Type B pancreatic cell (in vitro differentiated cells): ENCODE data around the gene CROCC2. TPM values are rescaled to one million over a fixed set of nuclear protein-coding genes. Genes with fewer than 3 reads are reported as not detected.

Source experiments
- DNase-seq: peaks from one replicate; pipeline ENCODE4 v3.0.0; 2021; ENCODE audit warnings: mixed read lengths; ENCODE audit not compliant: unreplicated experiment; ENCODE audit errors: extremely low spot score
- H3K27ac Mint-ChIP-seq: 2 replicates; pipeline ENCODE4 v1.8.0; 2021; ENCODE audit warnings: mild to moderate bottlenecking, mixed read lengths
- H3K27me3 Mint-ChIP-seq: 2 replicates; pipeline ENCODE4 v1.8.0; 2021; ENCODE audit warnings: mixed read lengths
- H3K36me3 Mint-ChIP-seq: 2 replicates; pipeline ENCODE4 v1.8.0; 2021; ENCODE audit warnings: mixed read lengths
- H3K4me1 Mint-ChIP-seq: one replicate; pipeline ENCODE4 v1.8.0; 2021; ENCODE audit warnings: mixed read lengths; ENCODE audit not compliant: unreplicated experiment
- H3K4me3 Mint-ChIP-seq: 2 replicates; pipeline ENCODE4 v1.8.0; 2021; ENCODE audit warnings: mild to moderate bottlenecking, mixed read lengths
- H3K9me3 Mint-ChIP-seq: 2 replicates; pipeline ENCODE4 v1.8.0; 2021; ENCODE audit warnings: mixed read lengths
- total RNA-seq: library from RNA; stranded (reverse); gene quantifications from 2 replicates; pipeline ENCODE4 v1.2.1, GENCODE V29; 2021; ENCODE audit warnings: low replicate concordance
- TF ChIP-seq, protein P1 (sequence below): fragments of 200-600 bp; sonication (generic); conservative IDR thresholded peaks from 2 replicates; pipeline ENCODE4 v1.5.0; 2021; ENCODE audit warnings: antibody characterized with exemption, mild to moderate bottlenecking

Gene CROCC2
- total RNA-seq, 1 donor from 2014 or later = 0.68 TPM

DNA sequence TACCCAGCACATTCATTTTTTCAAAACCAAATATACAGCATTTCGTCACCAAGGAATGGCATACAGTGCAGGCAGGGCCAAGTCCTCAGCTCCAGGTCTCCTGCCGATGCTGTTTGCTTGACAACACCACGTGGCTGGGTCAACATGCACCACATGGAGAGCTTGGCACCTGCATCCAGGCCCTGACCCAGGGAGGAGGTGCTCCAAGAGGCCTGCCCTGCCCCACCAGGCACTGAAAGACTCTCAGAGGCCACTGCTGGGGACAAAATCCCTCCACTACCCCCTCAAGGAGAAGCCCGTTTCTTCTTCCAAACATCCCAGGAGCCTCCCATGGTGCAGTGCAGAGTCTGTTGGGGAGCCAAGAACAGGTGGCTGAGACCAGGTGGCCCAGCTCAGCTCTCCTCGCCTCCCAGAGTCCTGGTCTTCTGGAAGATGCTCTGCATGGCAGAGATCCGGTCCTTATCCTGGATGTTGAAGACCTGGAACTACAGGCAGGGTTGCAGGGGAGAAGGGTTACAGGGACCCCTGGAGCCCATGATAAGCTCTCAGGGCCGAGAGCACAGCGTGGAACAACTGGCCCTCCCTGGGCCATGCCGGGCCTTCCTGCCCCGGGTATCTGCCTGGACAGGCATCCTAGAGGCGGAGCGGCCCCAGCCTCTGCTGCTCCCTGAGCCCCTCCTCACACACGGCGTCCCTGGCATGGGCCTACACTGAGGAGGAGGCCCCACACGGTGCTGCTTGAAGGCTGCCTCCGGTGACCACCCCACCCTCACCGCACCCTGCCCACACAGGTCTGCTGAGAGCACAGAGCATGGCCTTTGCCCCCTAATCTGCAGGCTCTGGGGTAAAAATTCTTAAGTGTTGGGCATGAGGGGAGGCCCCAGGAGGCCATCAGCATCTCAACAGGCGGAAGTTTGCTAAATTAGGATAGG lies 19.2 kb upstream of the CROCC2 start:
- Mint-ChIP-seq H3K36me3 (peaks cover 5% of the 10 kb centered on the region), H3K27me3 (no peaks in the 10 kb centered on the region), H3K9me3 (no peaks in the 10 kb centered on the region), H3K4me1 (peaks cover 5% of the 10 kb centered on the region), H3K4me3 (no peak overlapping the region), H3K27ac (no peak overlapping the region)
- no peak for DNase-seq
- TF ChIP-seq, protein P1, sequence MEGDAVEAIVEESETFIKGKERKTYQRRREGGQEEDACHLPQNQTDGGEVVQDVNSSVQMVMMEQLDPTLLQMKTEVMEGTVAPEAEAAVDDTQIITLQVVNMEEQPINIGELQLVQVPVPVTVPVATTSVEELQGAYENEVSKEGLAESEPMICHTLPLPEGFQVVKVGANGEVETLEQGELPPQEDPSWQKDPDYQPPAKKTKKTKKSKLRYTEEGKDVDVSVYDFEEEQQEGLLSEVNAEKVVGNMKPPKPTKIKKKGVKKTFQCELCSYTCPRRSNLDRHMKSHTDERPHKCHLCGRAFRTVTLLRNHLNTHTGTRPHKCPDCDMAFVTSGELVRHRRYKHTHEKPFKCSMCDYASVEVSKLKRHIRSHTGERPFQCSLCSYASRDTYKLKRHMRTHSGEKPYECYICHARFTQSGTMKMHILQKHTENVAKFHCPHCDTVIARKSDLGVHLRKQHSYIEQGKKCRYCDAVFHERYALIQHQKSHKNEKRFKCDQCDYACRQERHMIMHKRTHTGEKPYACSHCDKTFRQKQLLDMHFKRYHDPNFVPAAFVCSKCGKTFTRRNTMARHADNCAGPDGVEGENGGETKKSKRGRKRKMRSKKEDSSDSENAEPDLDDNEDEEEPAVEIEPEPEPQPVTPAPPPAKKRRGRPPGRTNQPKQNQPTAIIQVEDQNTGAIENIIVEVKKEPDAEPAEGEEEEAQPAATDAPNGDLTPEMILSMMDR = no peak

DNA sequence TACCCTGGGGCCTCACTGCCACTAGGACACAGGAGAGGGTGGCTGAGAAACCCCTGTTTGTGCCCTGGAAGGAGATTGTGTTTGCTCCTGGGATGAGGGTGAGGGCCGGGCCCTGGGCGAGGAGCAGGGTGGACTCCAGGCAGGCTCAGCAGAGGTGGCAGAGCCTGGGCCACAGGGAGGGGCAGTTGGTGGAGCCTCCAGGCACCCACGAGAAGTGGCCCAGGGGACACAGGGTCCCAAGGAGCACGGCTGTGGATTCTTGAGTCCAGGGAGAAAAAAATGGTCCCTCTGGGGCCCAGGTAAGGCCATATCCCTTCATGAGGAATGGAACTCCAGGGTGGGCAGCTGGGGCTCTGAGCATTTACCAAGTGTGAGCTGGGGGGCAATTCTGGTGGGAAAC lies 18.5 kb upstream of the CROCC2 start:
- H3K4me3 Mint-ChIP-seq = no peak overlapping the region
- no peak for DNase-seq
- no peaks in the 10 kb centered on the region for H3K27me3 Mint-ChIP-seq
- H3K27ac Mint-ChIP-seq = no peak overlapping the region
- TF ChIP-seq, protein P1 = no peak
- peaks cover 5% of the 10 kb centered on the region for H3K4me1 Mint-ChIP-seq
- H3K36me3 Mint-ChIP-seq = peaks cover 5% of the 10 kb centered on the region
- no peaks in the 10 kb centered on the region for H3K9me3 Mint-ChIP-seq

DNA sequence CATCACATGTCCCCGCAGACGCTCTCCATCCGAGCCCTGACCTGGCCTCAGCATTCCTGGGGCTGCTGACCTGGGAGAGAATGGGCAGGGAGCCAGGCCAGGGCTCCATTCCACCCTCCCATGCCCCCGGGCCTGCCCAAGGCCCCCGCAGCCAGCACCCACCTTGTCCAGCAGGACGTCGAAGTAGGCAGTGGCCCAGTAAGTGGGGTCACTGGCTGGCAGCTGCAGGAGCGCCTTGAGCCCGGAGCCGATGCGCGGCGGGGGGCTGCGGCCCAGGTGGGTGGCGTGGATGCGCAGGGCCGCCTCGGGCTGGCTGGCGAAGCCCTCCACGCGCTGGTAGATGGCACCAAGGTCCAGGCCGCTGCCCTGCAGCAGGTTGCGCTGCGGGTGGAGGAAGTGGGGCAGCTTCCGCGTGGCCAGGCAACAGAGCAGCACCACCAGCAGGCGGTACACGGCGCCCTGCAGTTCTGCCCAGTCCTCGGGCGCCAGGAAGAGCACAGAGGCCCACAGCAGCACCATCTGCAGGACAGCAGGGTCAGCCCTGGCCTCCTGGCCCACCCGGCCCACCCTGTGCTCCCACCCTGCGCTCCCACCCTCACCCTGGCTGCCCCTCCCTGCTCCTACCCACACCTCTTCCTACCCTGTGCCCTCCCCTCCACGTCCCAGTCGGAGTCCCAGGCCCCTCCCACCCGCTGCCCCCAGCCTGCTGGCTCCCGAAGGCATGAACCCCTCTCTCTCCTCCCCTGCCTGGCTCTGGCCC lies 17.8 kb upstream of the CROCC2 start:
- Mint-ChIP-seq H3K36me3 (peaks cover 5% of the 10 kb centered on the region), H3K27me3 (no peaks in the 10 kb centered on the region), H3K27ac (no peak overlapping the region), H3K4me3 (no peak overlapping the region), H3K9me3 (no peaks in the 10 kb centered on the region), H3K4me1 (peaks cover 5% of the 10 kb centered on the region)
- TF ChIP-seq, protein P1 = no peak
- DNase-seq = no peak

DNA sequence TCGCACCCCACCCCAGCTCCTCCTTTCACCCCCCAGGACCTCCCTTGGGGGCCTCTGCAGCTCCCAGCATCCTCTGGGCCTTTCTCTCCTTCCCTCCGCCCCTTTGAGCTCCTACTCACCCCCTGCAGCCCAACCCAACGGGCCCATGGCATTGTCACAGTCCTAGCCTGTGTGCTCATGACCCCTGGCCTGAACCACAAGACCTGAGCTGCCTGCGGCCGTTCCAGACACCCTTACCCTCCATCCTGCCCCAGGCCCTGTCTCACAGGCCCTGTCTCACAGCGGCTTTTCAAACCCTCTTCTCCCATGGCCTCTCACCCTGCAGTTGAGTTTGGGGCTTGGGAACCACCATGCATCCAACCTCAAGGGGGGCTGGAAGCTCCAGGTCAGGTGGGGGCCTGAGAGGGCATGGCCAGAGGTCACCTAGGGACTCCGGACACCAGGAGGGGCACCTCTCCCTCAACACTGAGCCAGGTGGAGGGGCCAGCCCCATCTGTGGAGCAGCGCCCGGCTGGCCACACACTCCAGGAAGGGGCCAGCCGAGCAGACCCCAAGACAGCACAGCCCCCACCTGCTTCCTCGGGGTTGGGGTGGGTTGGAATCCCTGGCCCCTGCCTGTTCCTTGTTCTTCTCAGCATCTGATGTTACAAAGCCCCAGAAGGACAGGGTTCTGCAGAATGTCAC lies 17.1 kb upstream of the CROCC2 start:
- Mint-ChIP-seq H3K36me3 (peaks cover 5% of the 10 kb centered on the region), H3K27me3 (no peaks in the 10 kb centered on the region)

More for the DNA sequence above, 17.1 kb upstream of the CROCC2 start:
- Mint-ChIP-seq H3K4me3 (no peak overlapping the region), H3K9me3 (no peaks in the 10 kb centered on the region), H3K4me1 (peaks cover 9% of the 10 kb centered on the region), H3K27ac (no peak overlapping the region)
- TF ChIP-seq, protein P1 = no peak
- no peak for DNase-seq
